SU-DHL-6 (cell line): ENCODE data around the gene PPP6R2.
"Not testable (repeated sequence)": the region's sequence is repeated elsewhere in the genome, so short reads cannot be mapped to it uniquely, and the experiment has no call there.

ENCODE experiments used
- H2AFZ ChIP-seq: fragments of 200-600 bp; sonication (generic); 2 replicates; pipeline ENCODE4 v1.6.1; 2014; ENCODE audit warnings: low read depth, mild to moderate bottlenecking, moderate library complexity, mixed read lengths, antibody characterized with exemption, low read length; ENCODE audit not compliant: severe bottlenecking
- H3F3A ChIP-seq: fragments of 200-600 bp; shearing (Covaris generic); 2 replicates; pipeline ENCODE4 v1.6.0; 2016; ENCODE audit warnings: antibody characterized with exemption, mild to moderate bottlenecking; ENCODE audit not compliant: insufficient read depth
- H3K27ac ChIP-seq: fragments of 200-600 bp; sonication (generic); 2 replicates; pipeline ENCODE4 v1.5.1; 2016; ENCODE audit warnings: low read depth, mild to moderate bottlenecking, low read length, moderate library complexity, mixed read lengths
- H3K27me3 ChIP-seq: fragments of 200-600 bp; sonication (generic), shearing (Covaris generic); 2 replicates; pipeline ENCODE4 v1.6.0; 2014; ENCODE audit warnings: mild to moderate bottlenecking, low read length
- H3K36me3 ChIP-seq: fragments of 200-600 bp; sonication (generic); 2 replicates; pipeline ENCODE4 v1.6.1; 2014; ENCODE audit warnings: mild to moderate bottlenecking, low read length, mixed read lengths
- H3K4me2 ChIP-seq: fragments of 300-600, 200-600 bp; shearing (Covaris generic), sonication (generic); 2 replicates; pipeline ENCODE4 v1.6.0; 2014; ENCODE audit warnings: low read length, low read depth, mild to moderate bottlenecking; ENCODE audit not compliant: poor library complexity, severe bottlenecking
- H3K4me3 ChIP-seq: fragments of 200-600 bp; sonication (generic); 2 replicates; pipeline ENCODE4 v1.5.1; 2014; ENCODE audit warnings: antibody characterized with exemption, low read length, mild to moderate bottlenecking, mixed read lengths; ENCODE audit not compliant: insufficient read depth, poor library complexity, severe bottlenecking
- H3K79me2 ChIP-seq: fragments of 200-600 bp; sonication (generic); 2 replicates; pipeline ENCODE4 v1.6.1; 2014; ENCODE audit warnings: mild to moderate bottlenecking, low read length, moderate library complexity; ENCODE audit not compliant: insufficient read depth
- H3K9ac ChIP-seq: fragments of 200-600 bp; sonication (generic); 2 replicates; pipeline ENCODE4 v1.7.0; 2014; ENCODE audit warnings: mild to moderate bottlenecking, low read length
- H3K9me2 ChIP-seq: fragments of 200-600 bp; sonication (generic); replicated peaks from 2 replicates; pipeline ENCODE4 v1.6.1; 2014; ENCODE audit warnings: low read length; ENCODE audit not compliant: insufficient read depth
- H3K9me3 ChIP-seq: fragments of 200-600 bp; sonication (generic); 2 replicates; pipeline ENCODE4 v1.6.1; 2014; ENCODE audit warnings: low read length, mixed read lengths; ENCODE audit not compliant: insufficient read depth
- H4K20me1 ChIP-seq: fragments of 200-600 bp; sonication (generic); 2 replicates; pipeline ENCODE4 v1.6.1; 2014; ENCODE audit warnings: low read depth, mild to moderate bottlenecking, antibody characterized with exemption, low read length, moderate library complexity, mixed read lengths
- CTCF ChIP-seq: fragments of 200-600 bp; sonication (generic); IDR thresholded peaks from one replicate; pipeline ENCODE4 v1.5.1; 2017; ENCODE audit warnings: antibody characterized with exemption, mild to moderate bottlenecking, low read length, moderate library complexity; ENCODE audit not compliant: insufficient read depth, poor library complexity, severe bottlenecking
- EZH2phosphoT487 ChIP-seq: fragments of 200-600 bp; sonication (generic), shearing (Covaris generic); conservative IDR thresholded peaks from 2 replicates; pipeline ENCODE4 v1.6.1; 2018; ENCODE audit warnings: mild to moderate bottlenecking, antibody characterized with exemption, low read length, moderate library complexity, mixed read lengths

The PPP6R2 gene

GRCh38 chr22:50319503-50319951, 23.6 kb upstream of the PPP6R2 start:
- Histone ChIP-seq H2AFZ (no peak overlapping the region), H3K27ac (no peak overlapping the region), H3K79me2 (no peaks in the 10 kb centered on the region), H3K4me3 (no peak overlapping the region), H3K9me2 (no peaks in the 10 kb centered on the region), H4K20me1 (no peaks in the 10 kb centered on the region), H3K4me2 (no peak overlapping the region), H3K27me3 (no peaks in the 10 kb centered on the region), H3K9me3 (no peaks in the 10 kb centered on the region), H3K9ac (no peak overlapping the region), H3K36me3 (no peaks in the 10 kb centered on the region), H3F3A (peaks cover 20% of the 10 kb centered on the region)
- TF ChIP-seq EZH2phosphoT487 (no peak), CTCF (no peak)

- Histone ChIP-seq H3K9ac (no peak overlapping the region), H3K27me3 (no peaks in the 10 kb centered on the region), H3K9me3 (no peaks in the 10 kb centered on the region), H3K27ac (no peak overlapping the region), H3K79me2 (no peaks in the 10 kb centered on the region), H3K4me2 (no peak overlapping the region), H3F3A (peaks cover 18% of the 10 kb centered on the region), H3K4me3 (no peak overlapping the region), H3K36me3 (no peaks in the 10 kb centered on the region), H2AFZ (no peak overlapping the region), H3K9me2 (no peaks in the 10 kb centered on the region), H4K20me1 (no peaks in the 10 kb centered on the region)
- TF ChIP-seq CTCF (no peak), EZH2phosphoT487 (no peak)
Observed at GRCh38 chr22:50320116-50320515, 23.0 kb upstream of the PPP6R2 start.

GRCh38 chr22:50320671-50321325, 22.3 kb upstream of the PPP6R2 start:
- no peak for TF ChIP-seq CTCF
- no peak for TF ChIP-seq EZH2phosphoT487
- Histone ChIP-seq H3K79me2 (no peaks in the 10 kb centered on the region), H3K4me3 (no peak overlapping the region), H3F3A (peaks cover 13% of the 10 kb centered on the region), H3K27ac (no peak overlapping the region), H4K20me1 (no peaks in the 10 kb centered on the region), H3K27me3 (no peaks in the 10 kb centered on the region), H3K4me2 (no peak overlapping the region), H2AFZ (no peak overlapping the region), H3K36me3 (no peaks in the 10 kb centered on the region), H3K9me3 (no peaks in the 10 kb centered on the region), H3K9me2 (no peaks in the 10 kb centered on the region), H3K9ac (no peak overlapping the region)

GRCh38 chr22:50322382-50323104, 20.6 kb upstream of the PPP6R2 start:
- not testable (repeated sequence) for H3K4me2 ChIP-seq, H3K9me3 ChIP-seq, H4K20me1 ChIP-seq, H2AFZ ChIP-seq, H3K4me3 ChIP-seq, H3K9me2 ChIP-seq, H3K27me3 ChIP-seq, H3K79me2 ChIP-seq, H3K27ac ChIP-seq, H3K36me3 ChIP-seq, H3K9ac ChIP-seq
- H3F3A ChIP-seq, result peaks cover 11% of the 10 kb centered on the region
